Activated gamma-delta T cell treated with anti-CD3 and anti-CD28 coated beads, Interleukin-2, amount 50 U/mL, for 16 hours (primary cell): ENCODE measurements around the gene IBA57.

Experiments
- DNase-seq: peaks from one replicate; pipeline ENCODE4 v3.0.0-alpha.2; 2020; ENCODE audit warnings: low read depth

The IBA57 gene

DNA sequence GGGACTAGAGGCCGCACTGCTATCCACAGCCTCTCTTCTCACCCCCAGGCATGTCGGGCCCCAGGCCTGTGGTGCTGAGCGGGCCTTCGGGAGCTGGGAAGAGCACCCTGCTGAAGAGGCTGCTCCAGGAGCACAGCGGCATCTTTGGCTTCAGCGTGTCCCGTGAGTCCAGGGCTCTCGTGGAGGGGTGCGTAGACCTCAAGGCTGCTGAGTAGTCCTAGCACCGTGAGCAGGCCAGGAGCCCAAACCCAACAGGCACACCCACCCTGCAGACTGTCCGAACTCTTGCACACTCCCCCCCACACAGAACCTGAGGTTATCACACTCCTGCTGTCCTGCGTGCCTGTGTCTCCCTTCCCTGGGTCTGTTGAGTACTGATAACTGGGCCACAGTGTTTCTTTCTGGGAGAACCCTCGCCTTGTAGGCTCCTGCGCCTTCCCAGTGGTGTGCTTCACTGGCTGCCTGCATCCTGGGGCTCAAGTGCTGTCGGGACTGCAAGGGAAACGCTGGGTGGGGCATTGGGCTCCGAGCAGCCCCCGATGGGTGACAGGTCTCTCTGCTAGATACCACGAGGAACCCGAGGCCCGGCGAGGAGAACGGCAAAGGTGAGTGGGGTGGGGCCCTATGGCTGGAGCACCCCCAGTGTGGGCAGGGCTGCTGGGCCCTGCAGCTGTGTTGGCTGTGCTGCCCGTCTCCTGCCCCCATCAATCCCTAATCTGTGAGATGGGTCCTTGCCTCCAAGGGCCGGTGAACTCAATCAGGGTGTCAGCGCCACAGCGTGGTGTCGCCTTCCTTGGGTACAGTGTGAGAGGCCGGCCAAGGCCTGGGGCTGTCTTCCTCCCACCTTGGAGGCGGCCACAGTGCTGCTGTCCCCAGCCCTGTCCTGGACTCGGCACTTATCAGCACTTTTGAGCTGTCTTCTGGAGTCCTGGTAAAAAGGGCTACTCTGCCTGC lies 19.9 kb upstream of the IBA57 start:
- no peak for DNase-seq

GRCh38 chr1:228146417-228147150 lies 19.0 kb upstream of the IBA57 start:
- no peak for DNase-seq

GRCh38 chr1:228147151-228147693 lies 18.4 kb upstream of the IBA57 start:
- no peak for DNase-seq

DNA sequence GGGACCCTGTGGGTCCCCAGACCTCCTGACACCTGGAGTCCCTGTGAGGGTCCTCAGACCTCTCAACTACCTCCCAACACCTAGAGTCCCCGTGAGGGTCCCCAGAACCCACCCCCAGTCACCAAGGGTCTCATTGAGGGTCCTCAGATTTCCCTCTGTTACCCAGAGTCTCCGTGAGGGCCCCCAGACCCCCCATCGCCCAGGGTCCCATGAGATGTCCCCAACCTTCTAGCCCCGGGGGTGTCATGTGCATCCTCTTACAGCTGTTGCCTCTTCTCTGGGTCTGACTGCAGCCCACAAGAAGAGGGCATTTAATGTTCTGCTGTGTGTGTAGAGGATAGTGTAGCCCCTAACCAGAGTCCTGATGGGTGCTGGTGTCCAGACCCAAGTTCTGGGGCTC lies 17.8 kb upstream of the IBA57 start:
- no peak for DNase-seq

- DNase-seq: no peak
These were observed 17.3 kb upstream of the IBA57 start for GRCh38 chr1:228148196-228148861.

GRCh38 chr1:228148935-228149405 lies 16.6 kb upstream of the IBA57 start:
- no peak for DNase-seq

GRCh38 chr1:228149406-228150119 lies 16.0 kb upstream of the IBA57 start, which contains the start of gene GJC2:
GJC2 (plus strand) TSS chr1:228149930; CDS start chr1:228157759, 7,829 bp downstream.
- no peak for DNase-seq

DNA sequence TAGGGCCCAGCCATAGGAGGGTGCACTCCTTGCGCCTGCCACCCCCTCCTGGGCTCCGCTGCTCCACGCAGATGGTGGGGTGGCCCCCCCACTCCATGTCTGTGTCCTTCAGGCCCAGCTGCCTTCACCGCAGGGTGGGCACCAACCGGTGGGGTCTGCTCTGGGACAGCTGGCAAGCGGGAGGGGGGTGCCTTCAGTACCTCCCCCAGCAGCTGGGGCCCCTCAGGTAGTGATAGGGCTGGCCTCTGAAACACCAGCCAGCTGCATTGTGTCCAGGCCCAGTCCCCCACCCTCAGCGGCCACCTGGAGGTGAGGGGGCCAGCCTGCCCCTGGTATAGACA lies 15.5 kb upstream of the IBA57 start:
- DNase-seq: no peak

DNA sequence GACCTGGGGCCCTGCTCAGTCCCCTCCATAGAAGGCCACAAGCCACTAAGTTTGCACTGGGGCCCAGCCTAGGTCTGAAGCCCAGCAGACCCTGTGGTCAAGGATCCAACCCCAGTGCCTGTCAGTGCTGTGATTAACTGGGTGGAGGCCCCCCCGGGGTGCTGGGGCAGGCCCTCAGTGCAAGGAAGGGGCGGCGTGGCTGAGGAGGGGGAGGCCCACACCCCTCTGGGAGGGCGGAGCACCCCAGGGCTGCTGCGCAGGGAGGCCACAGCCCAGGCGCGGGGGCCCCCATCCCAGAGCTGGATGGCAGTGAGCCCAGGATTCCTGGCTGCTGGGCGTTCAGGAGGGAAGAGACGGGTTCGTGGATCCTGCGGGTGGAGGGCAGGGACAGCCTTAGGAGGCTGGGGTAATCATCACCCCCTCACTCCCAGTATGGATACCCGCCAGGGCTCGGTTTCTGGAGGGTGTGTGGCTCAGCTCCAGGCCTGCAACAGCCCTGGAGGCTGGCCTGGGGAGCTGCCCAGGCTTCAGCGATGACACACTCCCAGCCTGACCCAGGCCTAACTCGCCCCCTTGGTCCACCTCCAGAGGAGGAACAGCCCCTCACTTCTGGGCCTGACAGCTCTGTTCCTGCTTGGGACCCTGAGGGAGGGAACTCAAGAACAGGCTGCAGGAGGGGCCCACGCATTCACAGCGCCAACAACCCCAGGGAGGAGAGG lies 15.0 kb upstream of the IBA57 start:
- DNase-seq: no peak

DNA sequence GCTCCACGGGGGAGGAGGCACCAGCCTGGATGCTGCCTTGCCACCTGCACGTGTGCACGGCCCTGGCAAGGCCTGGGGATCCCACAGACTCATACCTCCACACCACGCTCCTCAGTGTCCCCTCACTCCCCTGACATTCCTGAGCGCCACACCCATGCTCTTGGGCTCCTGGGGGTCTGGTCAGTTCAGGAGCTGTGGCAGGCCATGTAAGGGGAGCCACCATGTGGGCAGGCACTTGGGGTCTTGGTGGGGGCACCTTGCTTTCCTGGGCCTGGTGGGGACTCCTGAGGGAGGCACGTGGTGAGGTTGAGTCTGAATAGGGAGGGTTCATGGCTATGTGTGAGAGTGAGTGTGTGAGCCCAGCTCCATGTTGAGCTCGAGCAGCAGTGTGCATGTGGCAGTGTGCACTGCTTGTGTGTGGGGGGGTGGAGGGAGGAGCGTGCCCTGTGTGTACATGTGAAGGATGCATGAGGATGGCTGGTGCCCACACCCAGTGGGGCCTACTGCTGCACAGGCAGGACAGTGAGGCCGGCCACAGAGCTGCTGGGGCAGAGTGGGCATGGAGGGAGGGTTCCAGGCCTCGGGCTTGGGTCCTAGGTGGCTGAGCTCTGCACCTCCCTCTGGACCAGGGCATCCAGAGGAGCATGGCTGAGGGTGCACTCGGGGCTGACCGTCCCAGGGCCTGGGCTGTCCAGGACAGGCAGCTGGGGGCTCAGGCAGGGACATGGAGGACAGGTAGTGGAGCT lies 14.3 kb upstream of the IBA57 start:
- DNase-seq: no peak

DNA sequence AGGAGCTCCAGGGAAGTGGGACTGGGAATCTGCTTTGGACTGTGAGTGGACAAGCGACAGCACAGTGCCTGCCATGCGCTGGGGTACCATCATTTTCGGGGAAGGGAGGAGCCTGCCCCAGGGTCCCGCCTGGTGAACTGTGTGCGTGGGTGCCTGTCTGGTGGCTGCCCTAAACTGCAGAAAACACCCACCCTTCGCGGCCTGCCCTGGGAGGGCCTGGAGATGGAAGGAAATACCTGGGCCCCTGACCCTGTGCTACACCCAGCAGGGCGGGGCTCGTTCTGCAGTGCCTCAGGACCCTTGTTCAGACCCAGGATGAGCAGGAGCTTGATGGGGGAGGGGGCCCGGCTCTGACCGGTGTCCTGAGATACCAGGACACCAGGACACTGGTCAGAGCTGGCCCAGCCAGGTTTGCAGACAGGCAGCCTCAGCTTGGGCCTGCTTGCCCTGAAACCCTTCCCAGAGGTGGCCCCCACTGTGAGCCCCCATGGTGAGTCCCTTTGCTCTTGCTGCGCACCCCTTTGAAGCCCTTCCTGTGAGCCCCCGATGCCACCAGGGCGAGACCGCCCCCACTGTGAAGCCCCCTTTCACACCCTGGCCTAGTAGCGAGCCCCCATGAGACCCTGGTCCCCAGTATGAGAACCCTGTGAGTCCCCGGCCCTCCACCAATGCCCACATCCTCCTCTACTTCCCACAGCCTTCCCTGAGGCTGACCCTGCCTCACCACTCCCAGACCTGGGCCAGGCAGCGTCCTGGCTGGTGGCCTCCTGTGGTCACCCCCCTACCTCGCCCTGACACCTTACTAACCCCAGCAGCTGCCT lies 13.3 kb upstream of the IBA57 start:
- no peak for DNase-seq

GRCh38 chr1:228152918-228153258 lies 12.7 kb upstream of the IBA57 start:
- no peak for DNase-seq

GRCh38 chr1:228154021-228154669 lies 11.5 kb upstream of the IBA57 start:
- DNase-seq: no peak

DNA sequence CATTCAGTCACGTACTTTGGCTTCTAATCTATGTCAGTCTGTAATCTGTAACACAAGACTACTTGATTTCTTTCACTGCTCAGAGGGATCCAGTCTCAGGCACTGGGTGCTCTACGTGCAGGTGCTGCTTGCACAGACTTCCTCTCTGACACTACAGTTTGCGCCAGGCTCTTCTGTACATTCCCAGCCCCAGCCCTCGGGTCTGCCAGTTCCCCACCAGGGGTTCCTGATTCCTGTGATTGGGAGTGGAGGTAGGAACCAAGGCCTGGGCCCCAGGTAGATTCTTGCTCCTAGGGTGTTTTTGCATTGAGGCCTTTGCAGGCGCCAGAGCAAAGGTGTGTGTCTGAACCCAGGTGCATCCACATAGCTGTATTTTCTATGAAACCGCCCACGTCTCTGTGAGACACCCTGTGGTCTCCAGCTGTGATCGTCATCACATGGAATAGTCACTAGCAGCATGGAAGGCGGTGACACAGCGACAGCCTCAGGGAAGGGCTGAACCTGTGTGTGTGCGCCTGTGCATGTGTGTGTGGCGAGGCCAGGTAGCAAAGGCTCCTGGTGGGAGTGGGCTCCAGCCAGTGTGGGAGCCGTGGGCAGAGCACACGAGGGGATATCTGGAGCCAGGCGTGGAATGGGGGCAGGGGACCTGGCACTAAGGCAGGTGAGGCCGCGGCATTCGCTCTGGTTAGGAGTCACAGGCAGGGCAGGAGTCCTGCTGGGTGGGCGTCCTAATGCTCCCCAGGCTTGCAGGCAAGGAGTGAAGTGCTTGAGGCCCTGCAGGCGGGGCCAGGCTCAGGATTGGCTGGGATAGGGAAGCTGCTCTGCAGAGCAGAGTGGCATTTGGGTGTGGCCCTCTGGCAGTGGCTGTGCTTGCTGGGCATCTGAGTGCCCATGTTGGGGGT lies 10.7 kb upstream of the IBA57 start:
- DNase-seq: no peak

DNA sequence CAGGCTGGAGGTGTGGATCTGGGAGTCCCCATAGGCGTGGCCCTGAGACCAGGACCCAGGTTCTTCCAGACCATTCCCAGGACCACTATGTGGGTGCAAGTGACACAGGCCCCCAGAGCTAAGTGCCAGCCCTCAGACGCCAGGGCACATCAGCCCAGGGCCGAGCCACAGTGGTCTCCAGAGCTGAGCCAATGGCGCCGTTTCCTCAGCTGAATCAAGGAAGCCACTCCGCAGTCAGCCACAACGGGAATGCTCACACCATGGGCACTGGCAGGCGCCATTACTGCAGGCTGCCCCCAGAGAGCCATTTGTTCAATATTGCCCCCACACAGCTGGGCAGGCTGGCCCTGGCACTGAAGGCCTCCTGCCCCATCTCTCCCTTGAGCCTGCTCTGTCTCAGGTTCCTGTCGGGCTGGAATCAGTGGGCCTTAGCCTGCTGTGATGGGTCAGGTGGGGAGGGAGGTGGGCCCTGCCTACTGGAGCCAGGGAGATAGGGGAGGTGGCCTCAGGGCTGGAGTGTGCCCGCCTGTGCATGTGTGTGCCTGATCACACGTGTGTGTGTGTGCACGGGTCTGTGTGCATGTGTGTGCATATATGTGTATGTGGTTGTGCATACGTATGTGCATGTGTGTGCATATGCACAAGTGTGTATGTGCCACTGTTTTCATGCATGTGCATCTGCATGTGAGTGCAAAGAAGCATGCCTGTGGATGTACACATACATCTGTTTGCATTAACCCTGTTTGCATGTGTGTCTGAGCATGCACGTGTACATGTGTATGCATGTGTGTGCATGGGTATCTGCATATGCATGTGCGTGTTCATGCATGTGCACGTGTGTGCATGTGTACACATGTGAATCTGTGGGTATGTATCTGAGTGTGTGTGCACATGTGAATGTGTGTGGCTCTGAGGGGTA lies 9.7 kb upstream of the IBA57 start:
- no peak for DNase-seq

- DNase-seq: no peak
These were observed 9.1 kb upstream of the IBA57 start for GRCh38 chr1:228156515-228156881.
